Measurements from ENCODE around the gene COPS8.
A peak's percentile ranks its signal among the peaks of the same experiment; 100 is the strongest.

The COPS8 gene

GRCh38 chr2:237085248-237086221, at the start of gene COPS8:
COPS8 (plus strand) TSS chr2:237085889; CDS start chr2:237085965, 76 bp downstream.
- TF ChIP-seq CTCF (IDR thresholded peaks at IDR 0.05; ENCODE audit: low read depth, low read length, missing control alignments): no peak
- peak within 1 kb of the TSS; percentile 95 for H3K4me3 ChIP-seq (ENCODE audit: low read depth, low read length)
- DNase-seq (ENCODE audit: low read depth): peak; percentile 50

GRCh38 chr2:237039301-237040031, 46.2 kb upstream of the COPS8 start:
- no peak for DNase-seq (ENCODE audit: low read depth)
- H3K4me3 ChIP-seq (ENCODE audit: low read depth, low read length): no peak overlapping the region
- TF ChIP-seq CTCF (IDR thresholded peaks at IDR 0.05; ENCODE audit: low read depth, low read length, missing control alignments): no peak

- no peak overlapping the region for H3K4me3 ChIP-seq (ENCODE audit: low read depth, low read length)
- TF ChIP-seq CTCF (IDR thresholded peaks at IDR 0.05; ENCODE audit: low read depth, low read length, missing control alignments): no peak
- DNase-seq (ENCODE audit: low read depth): no peak
These were observed 44.5 kb upstream of the COPS8 start for GRCh38 chr2:237041231-237041630.

GRCh38 chr2:237042101-237042500, 43.6 kb upstream of the COPS8 start:
- no peak for TF ChIP-seq CTCF (IDR thresholded peaks at IDR 0.05; ENCODE audit: low read depth, low read length, missing control alignments)
- no peak for DNase-seq (ENCODE audit: low read depth)
- no peak overlapping the region for H3K4me3 ChIP-seq (ENCODE audit: low read depth, low read length)

- DNase-seq (ENCODE audit: low read depth): no peak
- H3K4me3 ChIP-seq (ENCODE audit: low read depth, low read length): no peak overlapping the region
- TF ChIP-seq CTCF (IDR thresholded peaks at IDR 0.05; ENCODE audit: low read depth, low read length, missing control alignments): no peak
These were observed 41.8 kb upstream of the COPS8 start for GRCh38 chr2:237043866-237044265.

- TF ChIP-seq CTCF (IDR thresholded peaks at IDR 0.05; ENCODE audit: low read depth, low read length, missing control alignments): no peak
- DNase-seq (ENCODE audit: low read depth): no peak
- H3K4me3 ChIP-seq (ENCODE audit: low read depth, low read length): no peak overlapping the region
These were observed 41.4 kb upstream of the COPS8 start for GRCh38 chr2:237044281-237044680.

All from GM12864 (cell line).